ENCODE results near the gene GTPBP6. TPM values are rescaled to one million over a fixed set of nuclear protein-coding genes. Genes with fewer than 3 reads are reported as not detected.

The GTPBP6 gene
- 45.7 and 53.5 TPM in 2 replicates for total RNA-seq (ENCODE audit: low replicate concordance)
- long read RNA-seq, partial matches to known transcripts: 0 of 3 reads
- long read RNA-seq, other reads (novel, unspliced or antisense): 1 of 3 reads

DNA sequence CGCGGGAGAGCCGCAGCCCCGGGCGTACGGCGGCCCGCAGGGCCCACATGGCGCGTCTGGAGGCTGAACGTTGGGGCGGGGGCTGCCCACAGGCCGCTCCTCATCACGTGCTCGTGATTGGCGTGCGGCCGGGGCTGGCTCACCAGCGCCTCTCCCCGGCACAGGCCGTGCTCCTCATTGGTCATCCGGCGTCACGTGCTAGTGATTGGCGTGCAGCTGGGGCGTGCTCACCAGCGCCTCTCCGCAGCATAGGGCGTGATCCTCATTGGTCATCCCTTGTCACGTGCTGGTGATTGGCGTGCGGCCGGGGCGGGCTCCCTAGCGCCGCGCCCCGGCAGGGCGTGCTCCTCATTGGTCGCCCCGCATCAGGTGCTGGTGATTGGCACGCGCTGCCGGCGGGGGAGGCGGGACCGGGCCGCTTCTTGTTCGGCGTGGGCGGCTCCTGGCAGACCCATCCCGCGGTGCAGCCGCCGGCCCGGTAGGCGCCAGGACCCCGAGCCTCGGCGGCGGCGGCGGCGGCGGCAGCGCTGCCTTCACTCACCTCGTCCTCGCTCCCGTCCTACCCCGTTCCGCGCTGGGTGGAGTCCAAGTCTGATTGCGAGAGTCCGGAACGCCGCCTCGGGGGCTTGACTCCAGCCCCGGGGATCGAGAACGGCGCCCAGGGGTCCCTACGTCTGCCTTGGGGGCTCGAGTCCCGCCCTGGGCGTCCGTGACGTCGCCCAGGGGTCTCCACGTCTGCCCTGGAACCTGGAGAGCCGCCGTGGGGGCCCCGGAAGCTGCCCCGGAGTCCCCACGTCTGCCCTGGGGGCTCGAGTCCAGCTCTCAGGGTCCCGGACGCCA lies at the start of gene GTPBP6:
TSS of gene GTPBP6 (minus strand) at position 58 of the 840 bp plus-strand sequence. CDS start at position 49, 9 bp downstream.
- Mint-ChIP-seq H3K9me3 (no peaks in the 10 kb centered on the region), H3K36me3 (peaks cover 4% of the 10 kb centered on the region), H3K27ac (peak within 1 kb of the TSS; percentile 99), H3K4me1 (ENCODE audit: unreplicated experiment) (peaks cover 5% of the 10 kb centered on the region), H3K4me3 (peak within 1 kb of the TSS; percentile 94), H3K27me3 (peaks cover 8% of the 10 kb centered on the region)
- peak; percentile 99 for DNase-seq (ENCODE audit: extremely low spot score, unreplicated experiment)
- TF ChIP-seq CTCF (conservative IDR thresholded peaks at IDR 0.05): no peak

DNA sequence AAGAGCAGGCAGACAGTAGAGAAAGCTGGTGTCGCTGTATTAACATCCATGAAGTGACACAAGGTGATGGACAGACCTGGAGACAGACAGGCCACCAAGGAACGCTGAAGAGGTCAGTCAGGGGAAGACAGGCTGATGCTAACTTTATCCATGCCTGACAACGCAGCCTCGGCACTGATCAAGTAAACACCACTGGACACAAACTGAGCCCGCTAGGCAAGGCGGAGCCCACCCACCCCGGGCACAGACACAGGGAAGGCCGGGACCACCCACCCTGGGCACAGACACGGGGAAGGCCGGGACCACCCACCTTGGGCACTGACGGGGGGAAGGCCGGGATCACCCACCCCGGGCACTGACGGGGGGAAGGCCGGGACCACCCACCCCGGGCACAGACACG lies 49.3 kb upstream of the GTPBP6 start:
- no peak for DNase-seq (ENCODE audit: extremely low spot score, unreplicated experiment)
- no peak overlapping the region for H3K27ac Mint-ChIP-seq

GRCh38 chrX:367349-367748 lies 48.8 kb upstream of the GTPBP6 start:
- DNase-seq (ENCODE audit: extremely low spot score, unreplicated experiment): no peak
- Mint-ChIP-seq H3K36me3 (peaks cover 6% of the 10 kb centered on the region), H3K4me1 (ENCODE audit: unreplicated experiment) (peaks cover 9% of the 10 kb centered on the region), H3K27ac (no peak overlapping the region), H3K9me3 (no peaks in the 10 kb centered on the region), H3K27me3 (peaks cover 9% of the 10 kb centered on the region), H3K4me3 (peak overlapping the region; percentile 14)
- no peak for TF ChIP-seq CTCF (conservative IDR thresholded peaks at IDR 0.05)

More for the DNA sequence above, 49.3 kb upstream of the GTPBP6 start:
- peaks cover 10% of the 10 kb centered on the region for H3K4me1 Mint-ChIP-seq (ENCODE audit: unreplicated experiment)
- no peak overlapping the region for H3K4me3 Mint-ChIP-seq
- no peak for TF ChIP-seq CTCF (conservative IDR thresholded peaks at IDR 0.05)
- peaks cover 5% of the 10 kb centered on the region for H3K36me3 Mint-ChIP-seq
- peaks cover 13% of the 10 kb centered on the region for H3K27me3 Mint-ChIP-seq
- no peaks in the 10 kb centered on the region for H3K9me3 Mint-ChIP-seq

- TF ChIP-seq CTCF (conservative IDR thresholded peaks at IDR 0.05): no peak
- peaks cover 26% of the 10 kb centered on the region for H3K36me3 Mint-ChIP-seq
- H3K4me3 Mint-ChIP-seq: no peak overlapping the region
- H3K27me3 Mint-ChIP-seq: no peaks in the 10 kb centered on the region
- no peak for DNase-seq (ENCODE audit: extremely low spot score, unreplicated experiment)
- no peak overlapping the region for H3K27ac Mint-ChIP-seq
- no peaks in the 10 kb centered on the region for H3K9me3 Mint-ChIP-seq
- peaks cover 6% of the 10 kb centered on the region for H3K4me1 Mint-ChIP-seq (ENCODE audit: unreplicated experiment)
Observed at GRCh38 chrX:363621-364375, 45.2 kb upstream of the GTPBP6 start.

- no peak overlapping the region for H3K27ac Mint-ChIP-seq
Observed at GRCh38 chrX:362937-363620, 44.5 kb upstream of the GTPBP6 start.

More at GRCh38 chrX:362937-363620, 44.5 kb upstream of the GTPBP6 start:
- Mint-ChIP-seq H3K4me1 (ENCODE audit: unreplicated experiment) (peaks cover 6% of the 10 kb centered on the region), H3K27me3 (no peaks in the 10 kb centered on the region), H3K36me3 (peaks cover 26% of the 10 kb centered on the region), H3K4me3 (no peak overlapping the region), H3K9me3 (no peaks in the 10 kb centered on the region)
- TF ChIP-seq CTCF (conservative IDR thresholded peaks at IDR 0.05): no peak
- no peak for DNase-seq (ENCODE audit: extremely low spot score, unreplicated experiment)

Data from type B pancreatic cell (in vitro differentiated cells).